ENCODE results near the gene CNTD1. TPM values are rescaled to one million over a fixed set of nuclear protein-coding genes. Genes with fewer than 3 reads are reported as not detected.

Gene CNTD1
- total RNA-seq, 2 experiments from 2014 or later: 0.06 TPM; not detected in 1

GRCh38 chr17:42782166-42783061 is 16.2 kb upstream of the CNTD1 start:
- H3K4me3 ChIP-seq (ENCODE audit: low read depth, low read length, poor library complexity, severe bottlenecking): no peak overlapping the region
- no peaks in the 10 kb centered on the region for H4K20me1 ChIP-seq (ENCODE audit: insufficient read depth, low read length)
- no peaks in the 10 kb centered on the region for H3K4me1 ChIP-seq (ENCODE audit: insufficient read depth, low read length, poor library complexity, severe bottlenecking)
- intact Hi-C loops (cut with micrococcal nuclease; ENCODE audit: unreplicated experiment): no loop called here
- ChIA-PET CTCF (ENCODE audit: unreplicated experiment) (no interaction called here), POLR2A (no interaction called here)
- no peak overlapping the region for H3K27ac ChIP-seq (ENCODE audit: low read depth, low read length, poor library complexity, severe bottlenecking)
- no peak overlapping the region for H2AFZ ChIP-seq (ENCODE audit: low read length)
- peaks cover 23% of the 10 kb centered on the region for H3K36me3 ChIP-seq (ENCODE audit: insufficient read depth, low read length)
- no peak for DNase-seq (ENCODE audit: low spot score)
- H3K9me2 ChIP-seq (ENCODE audit: insufficient read depth, low read length): no peaks in the 10 kb centered on the region
- H3K4me2 ChIP-seq (ENCODE audit: low read length): no peak overlapping the region
- BruUV-seq (replicated peaks): no TSS peak
- TF ChIP-seq EZH2phosphoT487 (IDR thresholded peaks at IDR 0.05; ENCODE audit: borderline replicate concordance, low read depth, low read length): no peak
- TF ChIP-seq, protein P1, sequence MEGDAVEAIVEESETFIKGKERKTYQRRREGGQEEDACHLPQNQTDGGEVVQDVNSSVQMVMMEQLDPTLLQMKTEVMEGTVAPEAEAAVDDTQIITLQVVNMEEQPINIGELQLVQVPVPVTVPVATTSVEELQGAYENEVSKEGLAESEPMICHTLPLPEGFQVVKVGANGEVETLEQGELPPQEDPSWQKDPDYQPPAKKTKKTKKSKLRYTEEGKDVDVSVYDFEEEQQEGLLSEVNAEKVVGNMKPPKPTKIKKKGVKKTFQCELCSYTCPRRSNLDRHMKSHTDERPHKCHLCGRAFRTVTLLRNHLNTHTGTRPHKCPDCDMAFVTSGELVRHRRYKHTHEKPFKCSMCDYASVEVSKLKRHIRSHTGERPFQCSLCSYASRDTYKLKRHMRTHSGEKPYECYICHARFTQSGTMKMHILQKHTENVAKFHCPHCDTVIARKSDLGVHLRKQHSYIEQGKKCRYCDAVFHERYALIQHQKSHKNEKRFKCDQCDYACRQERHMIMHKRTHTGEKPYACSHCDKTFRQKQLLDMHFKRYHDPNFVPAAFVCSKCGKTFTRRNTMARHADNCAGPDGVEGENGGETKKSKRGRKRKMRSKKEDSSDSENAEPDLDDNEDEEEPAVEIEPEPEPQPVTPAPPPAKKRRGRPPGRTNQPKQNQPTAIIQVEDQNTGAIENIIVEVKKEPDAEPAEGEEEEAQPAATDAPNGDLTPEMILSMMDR (conservative IDR thresholded peaks at IDR 0.05; ENCODE audit: low read length): no peak
- no peaks in the 10 kb centered on the region for H3K9me3 ChIP-seq (ENCODE audit: low read length)
- H3K79me2 ChIP-seq (ENCODE audit: insufficient read depth, low read depth, low read length): no peaks in the 10 kb centered on the region

- Histone ChIP-seq H3K4me2 (ENCODE audit: low read length) (no peak overlapping the region), H3K9me3 (ENCODE audit: low read length) (no peaks in the 10 kb centered on the region), H3K79me2 (ENCODE audit: insufficient read depth, low read depth, low read length) (no peaks in the 10 kb centered on the region), H3K4me1 (ENCODE audit: insufficient read depth, low read length, poor library complexity, severe bottlenecking) (no peaks in the 10 kb centered on the region), H3K36me3 (ENCODE audit: insufficient read depth, low read length) (peaks cover 15% of the 10 kb centered on the region), H3K4me3 (ENCODE audit: low read depth, low read length, poor library complexity, severe bottlenecking) (no peak overlapping the region), H3K9me2 (ENCODE audit: insufficient read depth, low read length) (no peaks in the 10 kb centered on the region), H2AFZ (ENCODE audit: low read length) (no peak overlapping the region), H3K27ac (ENCODE audit: low read depth, low read length, poor library complexity, severe bottlenecking) (no peak overlapping the region), H4K20me1 (ENCODE audit: insufficient read depth, low read length) (no peaks in the 10 kb centered on the region)
- DNase-seq (ENCODE audit: low spot score): no peak
- no TSS peak for BruUV-seq (replicated peaks)
- ChIA-PET CTCF (ENCODE audit: unreplicated experiment) (no interaction called here), POLR2A (no interaction called here)
- intact Hi-C loops (cut with micrococcal nuclease; ENCODE audit: unreplicated experiment): no loop called here
- TF ChIP-seq, protein P1 (conservative IDR thresholded peaks at IDR 0.05; ENCODE audit: low read length): no peak
- TF ChIP-seq EZH2phosphoT487 (IDR thresholded peaks at IDR 0.05; ENCODE audit: borderline replicate concordance, low read depth, low read length): no peak
These were observed 15.4 kb upstream of the CNTD1 start for GRCh38 chr17:42783062-42783790.

- no peak overlapping the region for H2AFZ ChIP-seq (ENCODE audit: low read length)
- intact Hi-C loops (cut with micrococcal nuclease; ENCODE audit: unreplicated experiment): no loop called here
- ChIA-PET POLR2A (no interaction called here), CTCF (ENCODE audit: unreplicated experiment) (no interaction called here)
- no peak for DNase-seq (ENCODE audit: low spot score)
- H3K36me3 ChIP-seq (ENCODE audit: insufficient read depth, low read length): peaks cover 10% of the 10 kb centered on the region
- no TSS peak for BruUV-seq (replicated peaks)
- no peaks in the 10 kb centered on the region for H3K9me2 ChIP-seq (ENCODE audit: insufficient read depth, low read length)
- no peaks in the 10 kb centered on the region for H3K79me2 ChIP-seq (ENCODE audit: insufficient read depth, low read depth, low read length)
- no peaks in the 10 kb centered on the region for H4K20me1 ChIP-seq (ENCODE audit: insufficient read depth, low read length)
- H3K4me1 ChIP-seq (ENCODE audit: insufficient read depth, low read length, poor library complexity, severe bottlenecking): no peaks in the 10 kb centered on the region
- no peak overlapping the region for H3K4me3 ChIP-seq (ENCODE audit: low read depth, low read length, poor library complexity, severe bottlenecking)
- H3K4me2 ChIP-seq (ENCODE audit: low read length): no peak overlapping the region
- H3K9me3 ChIP-seq (ENCODE audit: low read length): no peaks in the 10 kb centered on the region
- H3K27ac ChIP-seq (ENCODE audit: low read depth, low read length, poor library complexity, severe bottlenecking): no peak overlapping the region
- TF ChIP-seq, protein P1 (conservative IDR thresholded peaks at IDR 0.05; ENCODE audit: low read length): no peak
- no peak for TF ChIP-seq EZH2phosphoT487 (IDR thresholded peaks at IDR 0.05; ENCODE audit: borderline replicate concordance, low read depth, low read length)
These were observed 14.9 kb upstream of the CNTD1 start for GRCh38 chr17:42783791-42784138.

Measured in OCI-LY7 (cell line).